AG10803 (cell line): ENCODE data around the gene IL6.
"Not testable (repeated sequence)": the region's sequence is repeated elsewhere in the genome, so short reads cannot be mapped to it uniquely, and the experiment has no call there.

Source experiments
- DNase-seq: peaks from one replicate; pipeline ENCODE4 v3.0.0; 2010; ENCODE audit warnings: low read depth
- H3K4me3 ChIP-seq: 2 replicates; pipeline ENCODE4 v1.5.1; 2011; ENCODE audit warnings: mild to moderate bottlenecking, low read length, control low read depth
- CTCF ChIP-seq: conservative IDR thresholded peaks from 2 replicates; pipeline ENCODE4 v1.5.1; 2011; ENCODE audit warnings: mild to moderate bottlenecking, low read length, control low read depth, inconsistent platforms

Gene IL6

DNA sequence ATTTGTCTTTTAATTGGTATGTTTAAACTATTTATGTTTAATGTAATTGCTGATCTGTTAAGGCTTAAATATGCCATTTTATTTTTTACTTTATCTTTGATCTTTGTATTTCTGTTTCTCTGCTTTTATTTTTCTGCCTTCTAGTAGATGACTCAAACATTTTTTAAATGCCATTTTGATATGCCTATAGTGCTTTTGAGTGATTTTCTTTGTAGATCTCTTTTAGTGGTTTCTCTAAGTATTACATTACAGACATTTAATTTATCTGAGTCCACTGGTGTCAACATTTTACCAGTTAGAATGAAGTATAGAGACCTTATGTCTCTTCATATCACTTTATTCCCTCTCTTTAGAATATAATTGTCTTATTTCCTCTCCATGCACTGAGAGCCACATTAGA is 32.7 kb downstream of the IL6 start:
- peak; percentile 13 for DNase-seq
- no peak overlapping the region for H3K4me3 ChIP-seq
- TF ChIP-seq CTCF, result no peak

DNA sequence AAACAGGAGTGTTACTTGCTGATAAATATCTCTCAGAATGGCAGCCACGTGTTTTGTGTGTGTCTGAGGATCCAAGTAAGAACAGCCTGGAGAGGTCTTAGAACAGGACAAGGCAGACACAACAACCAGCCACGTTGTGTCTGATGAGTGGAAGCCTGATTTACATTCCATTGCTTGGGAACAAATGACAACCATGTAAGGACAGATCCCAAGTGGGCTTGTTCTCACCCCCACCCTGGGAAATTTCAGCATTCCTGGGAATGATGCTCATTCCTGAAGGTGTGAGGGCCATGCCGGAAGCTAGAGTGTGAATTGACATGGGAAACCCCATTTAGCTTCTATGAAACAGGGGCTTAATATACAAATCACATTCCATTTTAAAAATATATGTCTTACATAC is 35.9 kb downstream of the IL6 start:
- no peak overlapping the region for H3K4me3 ChIP-seq
- no peak for TF ChIP-seq CTCF
- no peak for DNase-seq

- DNase-seq, result no peak
- H3K4me3 ChIP-seq, result no peak overlapping the region
- no peak for TF ChIP-seq CTCF
Measured at GRCh38 chr7:22765609-22766008, 38.6 kb downstream of the IL6 start.

GRCh38 chr7:22771194-22771871 is 44.3 kb downstream of the IL6 start:
- TF ChIP-seq CTCF, result no peak
- DNase-seq, result peak; percentile 35

DNA sequence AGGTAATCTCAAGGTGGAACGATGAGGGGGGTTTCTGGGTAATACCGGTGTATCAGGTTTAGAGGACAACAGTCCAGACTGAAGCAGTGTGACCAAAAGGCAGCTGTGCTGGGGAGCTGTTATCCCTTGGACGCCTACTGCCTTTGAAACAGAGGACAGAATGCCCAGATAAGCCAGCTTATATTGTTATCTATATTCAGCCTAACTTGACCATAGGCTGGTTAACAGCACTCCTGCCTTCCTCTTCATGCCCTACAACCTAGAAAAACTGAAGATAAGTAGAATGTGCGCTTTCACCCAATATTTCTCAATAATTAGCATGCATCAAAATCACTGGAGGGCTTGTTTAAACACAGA is 44.9 kb downstream of the IL6 start:
- no peak overlapping the region for H3K4me3 ChIP-seq
- TF ChIP-seq CTCF, result no peak
- DNase-seq, result no peak

More at GRCh38 chr7:22771194-22771871, 44.3 kb downstream of the IL6 start:
- no peak overlapping the region for H3K4me3 ChIP-seq

GRCh38 chr7:22772885-22773284 is 45.9 kb downstream of the IL6 start:
- DNase-seq, result no peak
- no peak for TF ChIP-seq CTCF
- no peak overlapping the region for H3K4me3 ChIP-seq

DNA sequence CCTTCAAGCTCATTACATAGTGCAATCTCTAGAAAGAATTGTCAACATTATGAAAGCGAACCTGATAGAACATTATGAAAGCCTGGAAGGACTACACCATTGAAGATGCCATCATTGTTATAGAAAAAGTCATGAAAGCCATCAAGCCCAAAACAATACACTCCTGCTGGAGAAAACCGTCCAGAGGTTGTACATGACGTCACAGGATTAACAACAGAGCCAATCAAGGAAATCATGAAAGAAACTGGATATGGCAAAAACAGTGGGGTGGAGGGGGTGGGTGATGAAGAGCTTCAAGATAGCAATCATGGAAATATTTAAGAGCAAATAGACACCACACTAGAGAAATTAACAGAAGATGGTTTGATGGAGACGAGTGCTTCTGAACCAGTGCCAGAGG is 50.0 kb downstream of the IL6 start:
- DNase-seq, result no peak
- TF ChIP-seq CTCF, result no peak

DNA sequence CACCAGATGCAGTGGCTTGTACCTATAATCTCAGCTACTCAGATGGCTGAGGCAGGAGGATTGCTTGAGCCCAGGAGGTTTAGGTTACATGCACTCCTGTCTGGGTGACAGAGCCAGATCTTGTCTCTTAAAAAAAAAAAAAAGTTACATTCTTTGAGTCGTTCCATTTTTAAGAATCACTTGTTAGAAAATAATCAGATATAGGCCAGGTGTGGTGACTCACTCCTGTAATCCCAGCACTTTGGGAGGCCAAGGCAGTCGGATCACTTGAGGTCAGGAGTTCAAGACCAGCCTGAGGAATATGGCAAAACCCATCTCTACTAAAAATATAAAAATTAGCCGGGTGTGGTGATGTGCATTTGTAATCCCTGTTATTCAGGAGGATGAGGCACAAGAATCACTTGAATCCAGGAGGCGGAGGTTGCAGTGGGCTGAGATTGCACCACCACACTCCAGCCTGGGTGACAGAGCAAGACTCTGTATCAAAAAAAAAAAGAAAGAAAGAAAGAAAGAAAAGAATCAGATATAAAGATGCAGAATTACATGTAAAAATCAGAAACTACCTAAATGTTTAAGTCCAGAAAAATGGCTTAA is 52.8 kb downstream of the IL6 start:
- DNase-seq, H3K4me3 ChIP-seq: not testable (repeated sequence)

More for the DNA sequence above, 50.0 kb downstream of the IL6 start:
- no peak overlapping the region for H3K4me3 ChIP-seq
